ENCODE measurements around the gene WFIKKN1. TPM values are rescaled to one million over a fixed set of nuclear protein-coding genes. Genes with fewer than 3 reads are reported as not detected.

The WFIKKN1 gene
- total RNA-seq, 2 experiments from 2014 or later, result 0.47 to 1.2 TPM

DNA sequence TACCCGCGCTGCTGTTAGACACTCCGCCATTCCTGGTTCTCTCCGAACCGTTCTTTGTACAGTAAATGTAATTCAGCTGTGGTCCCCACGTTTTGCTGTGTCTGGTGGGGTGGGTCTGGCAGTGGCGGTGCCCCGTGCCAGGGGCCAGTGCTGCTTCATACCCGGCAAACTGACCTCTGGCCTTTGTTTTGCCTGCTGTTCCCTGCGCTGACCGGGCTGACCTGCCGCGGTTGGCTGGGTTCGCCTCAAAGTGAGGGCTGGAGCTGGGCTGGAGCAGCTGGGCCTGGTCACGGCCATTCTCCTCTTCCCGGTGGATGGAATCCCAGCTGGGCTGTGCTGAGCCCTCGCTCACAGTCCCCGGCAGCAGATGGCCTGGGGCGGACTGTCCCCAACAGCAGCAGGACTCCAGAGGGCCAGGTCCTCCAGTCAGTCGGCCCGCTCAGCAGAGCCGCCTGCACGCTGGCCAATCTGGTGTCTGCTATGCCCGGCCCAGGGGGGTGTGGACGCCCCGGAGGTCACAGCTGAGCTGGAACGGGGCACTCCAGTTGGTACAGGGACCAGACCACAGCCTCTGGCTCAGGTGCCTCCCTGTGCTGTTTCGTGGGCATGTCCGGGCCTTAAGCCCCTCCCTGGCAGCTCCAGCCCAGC is 1.5 kb upstream of the WFIKKN1 start:
- Histone ChIP-seq H4K20me1 (ENCODE audit: insufficient read depth, low read length) (no peaks in the 10 kb centered on the region), H2AFZ (ENCODE audit: low read length) (no peak overlapping the region), H3K9me3 (ENCODE audit: low read length) (no peaks in the 10 kb centered on the region), H3K9me2 (ENCODE audit: insufficient read depth, low read length) (no peaks in the 10 kb centered on the region), H3K36me3 (ENCODE audit: insufficient read depth, low read length) (0 out of 2 replicates have a peak, but pooled peaks cover 5% of the 10 kb centered on the region), H3K4me3 (ENCODE audit: low read depth, low read length, poor library complexity, severe bottlenecking) (no peak overlapping the region), H3K27ac (ENCODE audit: low read depth, low read length, poor library complexity, severe bottlenecking) (no peak overlapping the region), H3K4me2 (ENCODE audit: low read length) (no peak overlapping the region), H3K4me1 (ENCODE audit: insufficient read depth, low read length, poor library complexity, severe bottlenecking) (no peaks in the 10 kb centered on the region), H3K79me2 (ENCODE audit: insufficient read depth, low read depth, low read length) (no peaks in the 10 kb centered on the region)
- TF ChIP-seq, protein P1, sequence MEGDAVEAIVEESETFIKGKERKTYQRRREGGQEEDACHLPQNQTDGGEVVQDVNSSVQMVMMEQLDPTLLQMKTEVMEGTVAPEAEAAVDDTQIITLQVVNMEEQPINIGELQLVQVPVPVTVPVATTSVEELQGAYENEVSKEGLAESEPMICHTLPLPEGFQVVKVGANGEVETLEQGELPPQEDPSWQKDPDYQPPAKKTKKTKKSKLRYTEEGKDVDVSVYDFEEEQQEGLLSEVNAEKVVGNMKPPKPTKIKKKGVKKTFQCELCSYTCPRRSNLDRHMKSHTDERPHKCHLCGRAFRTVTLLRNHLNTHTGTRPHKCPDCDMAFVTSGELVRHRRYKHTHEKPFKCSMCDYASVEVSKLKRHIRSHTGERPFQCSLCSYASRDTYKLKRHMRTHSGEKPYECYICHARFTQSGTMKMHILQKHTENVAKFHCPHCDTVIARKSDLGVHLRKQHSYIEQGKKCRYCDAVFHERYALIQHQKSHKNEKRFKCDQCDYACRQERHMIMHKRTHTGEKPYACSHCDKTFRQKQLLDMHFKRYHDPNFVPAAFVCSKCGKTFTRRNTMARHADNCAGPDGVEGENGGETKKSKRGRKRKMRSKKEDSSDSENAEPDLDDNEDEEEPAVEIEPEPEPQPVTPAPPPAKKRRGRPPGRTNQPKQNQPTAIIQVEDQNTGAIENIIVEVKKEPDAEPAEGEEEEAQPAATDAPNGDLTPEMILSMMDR (conservative IDR thresholded peaks at IDR 0.05; ENCODE audit: low read length), result no peak
- TF ChIP-seq EZH2phosphoT487 (IDR thresholded peaks at IDR 0.05; ENCODE audit: borderline replicate concordance, low read depth, low read length), result no peak
- ChIA-PET CTCF (ENCODE audit: unreplicated experiment) (no interaction called here), POLR2A (no interaction called here)
- no TSS peak for BruUV-seq (replicated peaks)
- intact Hi-C loops (cut with micrococcal nuclease; ENCODE audit: unreplicated experiment), result no loop called here
- DNase-seq (ENCODE audit: low spot score), result no peak

DNA sequence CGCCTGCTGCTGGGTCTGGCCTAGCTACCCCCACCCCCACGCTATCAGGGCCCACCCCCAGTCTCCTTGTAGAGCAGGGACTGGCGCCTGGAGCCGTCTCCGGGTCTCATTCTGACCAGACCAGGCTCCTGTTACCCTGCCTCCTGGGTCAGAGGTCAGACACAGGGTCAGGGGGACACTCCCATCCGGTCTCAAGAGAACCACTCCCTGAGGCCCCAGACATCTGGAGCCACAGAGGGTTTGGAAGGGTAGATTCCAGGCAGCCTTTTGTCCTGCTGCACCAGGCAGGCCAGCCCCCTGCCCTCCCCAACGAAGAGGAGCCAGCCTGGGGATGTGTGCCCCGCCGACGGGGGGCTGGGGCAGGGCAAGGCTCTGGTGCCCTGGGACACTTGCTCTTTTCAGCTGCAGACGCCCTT is 944 bp upstream of the WFIKKN1 start:
- ChIA-PET POLR2A (no interaction called here), CTCF (ENCODE audit: unreplicated experiment) (no interaction called here)
- Histone ChIP-seq H3K79me2 (ENCODE audit: insufficient read depth, low read depth, low read length) (no peaks in the 10 kb centered on the region; the same call in 1 of the 2 replicates), H2AFZ (ENCODE audit: low read length) (no peak overlapping the region), H3K9me3 (ENCODE audit: low read length) (no peaks in the 10 kb centered on the region), H3K4me1 (ENCODE audit: insufficient read depth, low read length, poor library complexity, severe bottlenecking) (peaks cover 1% of the 10 kb centered on the region), H3K4me2 (ENCODE audit: low read length) (no peak overlapping the region), H3K36me3 (ENCODE audit: insufficient read depth, low read length) (peaks cover 8% of the 10 kb centered on the region; the same call in 1 of the 2 replicates), H3K27ac (ENCODE audit: low read depth, low read length, poor library complexity, severe bottlenecking) (no peak overlapping the region), H3K9me2 (ENCODE audit: insufficient read depth, low read length) (no peaks in the 10 kb centered on the region), H3K4me3 (ENCODE audit: low read depth, low read length, poor library complexity, severe bottlenecking) (no peak overlapping the region), H4K20me1 (ENCODE audit: insufficient read depth, low read length) (no peaks in the 10 kb centered on the region)
- DNase-seq (ENCODE audit: low spot score), result no peak
- TF ChIP-seq, protein P1 (conservative IDR thresholded peaks at IDR 0.05; ENCODE audit: low read length), result no peak
- TF ChIP-seq EZH2phosphoT487 (IDR thresholded peaks at IDR 0.05; ENCODE audit: borderline replicate concordance, low read depth, low read length), result no peak
- BruUV-seq (replicated peaks), result no TSS peak
- intact Hi-C loops (cut with micrococcal nuclease; ENCODE audit: unreplicated experiment), result no loop called here

DNA sequence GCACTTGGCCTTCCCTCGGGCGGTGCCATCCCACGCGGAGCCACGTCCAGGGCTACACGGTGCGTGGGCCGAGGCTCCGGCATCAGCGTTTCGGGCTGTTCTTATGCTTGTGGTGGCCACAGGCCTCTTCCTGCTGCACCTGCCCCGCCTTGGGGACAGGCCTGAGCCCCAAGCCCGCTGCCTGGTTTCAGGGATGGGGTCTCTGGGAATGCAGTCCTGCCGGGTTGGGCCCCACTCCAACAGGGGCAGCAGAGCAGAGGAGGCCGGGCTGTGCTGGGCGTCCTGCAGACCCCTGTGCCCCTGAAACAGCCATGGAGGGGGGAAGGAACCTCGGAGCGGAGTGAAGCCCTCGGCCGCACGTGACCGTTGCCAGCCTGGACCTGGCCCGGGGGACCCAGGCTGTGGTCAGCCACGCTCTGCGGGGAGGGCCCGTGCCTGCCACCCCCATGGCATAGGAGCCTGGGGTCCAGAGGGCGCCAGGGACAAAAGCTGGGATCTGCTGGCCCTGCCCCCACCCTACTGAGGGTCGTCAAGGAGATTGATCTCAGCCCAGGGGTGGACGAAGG is 453 bp upstream of the WFIKKN1 start:
- TF ChIP-seq, protein P1 (conservative IDR thresholded peaks at IDR 0.05; ENCODE audit: low read length), result no peak
- TF ChIP-seq EZH2phosphoT487 (IDR thresholded peaks at IDR 0.05; ENCODE audit: borderline replicate concordance, low read depth, low read length), result no peak
- no peaks in the 10 kb centered on the region for H3K9me2 ChIP-seq (ENCODE audit: insufficient read depth, low read length)
- H4K20me1 ChIP-seq (ENCODE audit: insufficient read depth, low read length), result no peaks in the 10 kb centered on the region
- H3K79me2 ChIP-seq (ENCODE audit: insufficient read depth, low read depth, low read length), result peaks cover 2% of the 10 kb centered on the region; the same call in 1 of the 2 replicates
- H2AFZ ChIP-seq (ENCODE audit: low read length), result no peak overlapping the region
- H3K4me3 ChIP-seq (ENCODE audit: low read depth, low read length, poor library complexity, severe bottlenecking), result no peak overlapping the region
- H3K36me3 ChIP-seq (ENCODE audit: insufficient read depth, low read length), result peaks cover 8% of the 10 kb centered on the region; the same call in 1 of the 2 replicates
- POLR2A ChIA-PET, result no interaction called here
- intact Hi-C loops (cut with micrococcal nuclease; ENCODE audit: unreplicated experiment), result no loop called here
- no peak overlapping the region for H3K27ac ChIP-seq (ENCODE audit: low read depth, low read length, poor library complexity, severe bottlenecking)
- CTCF ChIA-PET (ENCODE audit: unreplicated experiment), result no interaction called here
- BruUV-seq (replicated peaks), result no TSS peak
- no peaks in the 10 kb centered on the region for H3K9me3 ChIP-seq (ENCODE audit: low read length)
- peaks cover 6% of the 10 kb centered on the region for H3K4me1 ChIP-seq (ENCODE audit: insufficient read depth, low read length, poor library complexity, severe bottlenecking)
- DNase-seq (ENCODE audit: low spot score), result no peak
- H3K4me2 ChIP-seq (ENCODE audit: low read length), result no peak overlapping the region
